ENCODE data around the gene PHF24. TPM values are rescaled to one million over a fixed set of nuclear protein-coding genes. Genes with fewer than 3 reads are reported as not detected.
A peak's percentile ranks its signal among the peaks of the same experiment; 100 is the strongest.

PHF24 gene
- total RNA-seq, 1 donor: under 0.01 TPM

DNA sequence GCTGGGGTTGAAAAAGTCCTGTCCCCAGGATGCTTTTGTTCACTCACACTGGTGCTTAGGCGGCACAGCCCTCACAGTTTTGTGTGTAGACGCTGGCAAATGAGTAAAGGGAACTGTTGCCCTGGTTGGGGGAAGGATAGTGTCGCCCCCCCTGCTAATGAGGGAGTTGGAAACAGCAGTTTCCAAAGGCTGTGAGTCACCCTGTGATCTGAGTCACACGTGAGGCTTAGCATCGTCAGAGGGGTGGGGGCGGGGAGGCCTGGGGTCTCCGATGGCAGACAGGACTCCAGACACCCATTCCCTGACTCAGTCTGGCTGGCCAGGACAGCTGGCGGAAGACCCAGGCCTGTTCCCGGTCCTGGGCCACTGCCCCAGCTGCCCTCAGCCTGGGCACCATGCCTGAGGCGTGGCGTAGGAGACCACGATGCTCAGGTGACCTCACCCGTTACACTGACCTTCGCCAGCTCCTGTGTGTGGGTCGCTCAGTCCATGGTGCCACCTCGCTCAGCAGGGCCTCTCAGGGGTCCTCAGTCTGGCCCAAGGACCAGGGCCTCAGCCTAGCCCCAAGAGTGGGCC lies 34.4 kb downstream of the PHF24 start:
- DNase-seq (ENCODE audit: low read depth): peak; percentile 86
- TF ChIP-seq, protein P1, sequence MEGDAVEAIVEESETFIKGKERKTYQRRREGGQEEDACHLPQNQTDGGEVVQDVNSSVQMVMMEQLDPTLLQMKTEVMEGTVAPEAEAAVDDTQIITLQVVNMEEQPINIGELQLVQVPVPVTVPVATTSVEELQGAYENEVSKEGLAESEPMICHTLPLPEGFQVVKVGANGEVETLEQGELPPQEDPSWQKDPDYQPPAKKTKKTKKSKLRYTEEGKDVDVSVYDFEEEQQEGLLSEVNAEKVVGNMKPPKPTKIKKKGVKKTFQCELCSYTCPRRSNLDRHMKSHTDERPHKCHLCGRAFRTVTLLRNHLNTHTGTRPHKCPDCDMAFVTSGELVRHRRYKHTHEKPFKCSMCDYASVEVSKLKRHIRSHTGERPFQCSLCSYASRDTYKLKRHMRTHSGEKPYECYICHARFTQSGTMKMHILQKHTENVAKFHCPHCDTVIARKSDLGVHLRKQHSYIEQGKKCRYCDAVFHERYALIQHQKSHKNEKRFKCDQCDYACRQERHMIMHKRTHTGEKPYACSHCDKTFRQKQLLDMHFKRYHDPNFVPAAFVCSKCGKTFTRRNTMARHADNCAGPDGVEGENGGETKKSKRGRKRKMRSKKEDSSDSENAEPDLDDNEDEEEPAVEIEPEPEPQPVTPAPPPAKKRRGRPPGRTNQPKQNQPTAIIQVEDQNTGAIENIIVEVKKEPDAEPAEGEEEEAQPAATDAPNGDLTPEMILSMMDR (IDR thresholded peaks at IDR 0.05; ENCODE audit: insufficient read depth, low read length): no peak
- no peak overlapping the region for H3K4me3 ChIP-seq (ENCODE audit: low read depth, low read length)

- TF ChIP-seq, protein P1 (IDR thresholded peaks at IDR 0.05; ENCODE audit: insufficient read depth, low read length): no peak
- peak; percentile 80 for DNase-seq (ENCODE audit: low read depth)
- no peak overlapping the region for H3K4me3 ChIP-seq (ENCODE audit: low read depth, low read length)
Measured at GRCh38 chr9:34993502-34994259, 35.6 kb downstream of the PHF24 start.

DNA sequence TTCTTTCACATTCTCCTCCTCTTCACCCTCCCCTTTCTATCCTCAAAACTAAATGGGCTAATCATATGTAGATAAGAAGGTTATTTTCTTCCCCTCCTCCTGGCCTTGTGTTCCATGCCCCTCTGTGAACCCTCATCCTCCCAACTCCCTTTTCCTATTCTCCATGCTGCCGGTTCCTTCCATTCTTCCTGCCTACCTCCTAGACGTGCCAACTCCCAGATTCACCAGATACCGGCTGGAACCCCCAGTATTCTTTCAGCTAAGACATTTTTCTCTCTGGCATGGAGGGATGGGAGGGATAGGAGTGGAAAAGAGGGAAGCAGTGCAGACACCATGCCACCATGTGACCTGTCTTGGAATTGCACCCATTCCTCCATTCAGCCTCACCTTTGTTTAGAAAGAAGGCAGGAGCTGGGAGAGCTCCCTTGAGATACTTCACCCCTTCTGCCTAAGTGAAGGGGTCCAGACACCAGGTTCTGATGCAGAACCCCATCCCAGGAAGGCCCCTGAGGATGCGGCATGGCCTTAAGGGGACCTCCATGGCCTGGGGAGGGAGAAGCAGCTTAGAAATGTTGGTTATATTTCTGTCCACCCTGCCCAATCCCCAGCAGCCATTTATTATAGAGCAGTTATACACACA lies 36.3 kb downstream of the PHF24 start:
- TF ChIP-seq, protein P1 (IDR thresholded peaks at IDR 0.05; ENCODE audit: insufficient read depth, low read length): peak; percentile 77
- no peak overlapping the region for H3K4me3 ChIP-seq (ENCODE audit: low read depth, low read length)
- DNase-seq (ENCODE audit: low read depth): peak; percentile 57

- peak; percentile 79 for DNase-seq (ENCODE audit: low read depth)
- no peak overlapping the region for H3K4me3 ChIP-seq (ENCODE audit: low read depth, low read length)
- TF ChIP-seq, protein P1 (IDR thresholded peaks at IDR 0.05; ENCODE audit: insufficient read depth, low read length): no peak
Measured at GRCh38 chr9:34994900-34995669, 37.0 kb downstream of the PHF24 start.

DNA sequence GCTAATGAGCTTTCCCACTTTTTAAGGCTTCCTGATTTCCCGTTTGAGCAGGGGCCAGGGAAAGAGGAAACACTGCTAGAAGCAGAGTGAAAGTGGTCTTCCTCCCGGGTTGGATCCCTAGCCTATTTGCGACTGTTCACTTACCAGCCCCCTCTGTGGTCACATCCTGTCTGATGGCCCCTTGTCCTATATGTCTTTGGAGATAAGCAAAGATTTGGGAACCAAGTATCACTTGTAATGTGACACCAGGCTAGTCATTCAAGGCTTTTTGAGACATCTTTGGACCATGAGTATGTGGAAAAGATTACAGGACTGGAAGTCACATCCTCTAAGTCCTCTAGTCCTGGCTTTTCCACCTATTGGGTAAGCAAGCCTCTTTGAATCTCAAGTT lies 37.6 kb downstream of the PHF24 start:
- TF ChIP-seq, protein P1 (IDR thresholded peaks at IDR 0.05; ENCODE audit: insufficient read depth, low read length): no peak
- no peak overlapping the region for H3K4me3 ChIP-seq (ENCODE audit: low read depth, low read length)
- peak; percentile 31 for DNase-seq (ENCODE audit: low read depth)

DNA sequence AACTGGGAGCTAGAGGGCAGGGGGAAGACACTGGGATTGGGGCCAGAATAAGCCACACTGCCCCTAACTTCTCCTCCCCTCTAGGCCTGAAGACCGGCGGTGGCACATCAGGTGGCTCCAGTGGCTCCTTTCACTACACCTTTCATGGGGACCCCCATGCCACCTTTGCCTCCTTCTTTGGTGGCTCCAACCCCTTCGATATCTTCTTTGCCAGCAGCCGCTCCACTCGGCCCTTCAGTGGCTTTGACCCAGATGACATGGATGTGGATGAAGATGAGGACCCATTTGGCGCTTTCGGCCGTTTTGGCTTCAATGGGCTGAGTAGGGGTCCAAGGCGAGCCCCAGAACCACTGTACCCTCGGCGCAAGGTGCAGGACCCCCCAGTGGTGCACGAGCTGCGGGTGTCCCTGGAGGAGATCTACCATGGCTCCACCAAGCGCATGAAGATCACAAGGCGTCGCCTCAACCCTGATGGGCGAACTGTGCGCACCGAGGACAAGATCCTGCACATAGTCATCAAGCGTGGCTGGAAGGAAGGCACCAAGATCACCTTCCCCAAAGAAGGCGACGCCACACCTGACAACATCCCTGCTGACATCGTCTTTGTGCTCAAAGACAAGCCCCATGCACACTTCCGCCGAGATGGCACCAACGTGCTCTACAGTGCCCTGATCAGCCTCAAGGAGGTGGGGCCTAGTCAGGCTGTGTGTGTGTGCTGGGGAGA lies 38.3 kb downstream of the PHF24 start:
- TF ChIP-seq, protein P1 (IDR thresholded peaks at IDR 0.05; ENCODE audit: insufficient read depth, low read length): no peak
- DNase-seq (ENCODE audit: low read depth): no peak
- no peak overlapping the region for H3K4me3 ChIP-seq (ENCODE audit: low read depth, low read length)
